Glutamatergic neuron (in vitro differentiated cells): ENCODE measurements around the gene FAXDC2. TPM values are rescaled to one million over a fixed set of nuclear protein-coding genes. Genes with fewer than 3 reads are reported as not detected.

Experiments used
- DNase-seq: peaks from one replicate; pipeline ENCODE4 v3.0.0; 2022
- H3K27ac Mint-ChIP-seq: one replicate; pipeline ENCODE4 v1.8.0; 2020; ENCODE audit warnings: mild to moderate bottlenecking, mixed read lengths, inconsistent platforms; ENCODE audit not compliant: unreplicated experiment
- H3K27me3 Mint-ChIP-seq: one replicate; pipeline ENCODE4 v1.8.0; 2020; ENCODE audit warnings: mild to moderate bottlenecking, moderate library complexity, mixed read lengths, inconsistent platforms; ENCODE audit not compliant: unreplicated experiment
- H3K36me3 Mint-ChIP-seq: one replicate; pipeline ENCODE4 v1.8.0; 2020; ENCODE audit warnings: mild to moderate bottlenecking, mixed read lengths, inconsistent platforms; ENCODE audit not compliant: unreplicated experiment
- H3K4me1 Mint-ChIP-seq: one replicate; pipeline ENCODE4 v1.8.0; 2020; ENCODE audit warnings: mild to moderate bottlenecking, low read depth, mixed read lengths, inconsistent platforms; ENCODE audit not compliant: unreplicated experiment
- H3K4me3 Mint-ChIP-seq: one replicate; pipeline ENCODE4 v1.8.0; 2020; ENCODE audit warnings: mild to moderate bottlenecking, mixed read lengths, inconsistent platforms; ENCODE audit not compliant: unreplicated experiment
- H3K9me3 Mint-ChIP-seq: one replicate; pipeline ENCODE4 v1.8.0; 2020; ENCODE audit warnings: mild to moderate bottlenecking, moderate library complexity, mixed read lengths, inconsistent platforms; ENCODE audit not compliant: unreplicated experiment
- microRNA-seq: library from miRNA; unstranded; fragments of <30 nt; microRNA quantifications from one replicate; pipeline ENCODE4, GENCODE V29; 2020; ENCODE audit not compliant: unreplicated experiment
- total RNA-seq: library from RNA; stranded (reverse); fragmentation: NEBNext Ultra II Directional; extraction: Animal tissue kit (Norgen Biotek cat#: 25700); gene quantifications from one replicate; pipeline ENCODE4 v1.2.1, GENCODE V29; 2021; ENCODE audit not compliant: unreplicated experiment
- TF ChIP-seq, protein P1 (sequence below): fragments of 200-600 bp; sonication (generic); IDR thresholded peaks from one replicate; pipeline ENCODE4 v1.5.0; 2021; ENCODE audit not compliant: partially characterized antibody, unreplicated experiment

FAXDC2 gene
- total RNA-seq, 1 donor from 2014 or later, result 0.66 TPM

DNA sequence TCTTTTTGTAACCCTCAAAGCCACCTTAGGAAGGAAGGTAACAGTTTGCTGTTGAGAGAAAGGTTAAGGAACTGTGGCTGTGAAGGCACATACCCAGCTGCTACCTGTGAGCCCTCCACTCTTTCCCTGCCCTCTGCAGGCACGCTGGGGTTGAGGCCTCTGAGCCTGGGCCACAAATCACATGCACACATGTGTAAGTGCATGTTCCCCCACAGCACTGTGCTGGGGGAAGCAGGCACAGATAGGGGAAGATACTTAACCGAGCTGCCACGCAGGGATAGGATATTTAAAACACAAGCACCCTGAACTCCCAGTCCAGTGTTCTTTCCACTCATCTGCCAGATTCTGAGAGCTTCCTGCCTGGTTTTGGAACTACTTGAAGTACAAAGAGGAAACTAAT is 77.1 kb downstream of the FAXDC2 start:
- Mint-ChIP-seq H3K4me1 (peaks cover 25% of the 10 kb centered on the region), H3K27ac (no peak overlapping the region), H3K9me3 (peaks cover 2% of the 10 kb centered on the region), H3K27me3 (peaks cover 1% of the 10 kb centered on the region), H3K36me3 (no peaks in the 10 kb centered on the region), H3K4me3 (no peak overlapping the region)
- TF ChIP-seq, protein P1, sequence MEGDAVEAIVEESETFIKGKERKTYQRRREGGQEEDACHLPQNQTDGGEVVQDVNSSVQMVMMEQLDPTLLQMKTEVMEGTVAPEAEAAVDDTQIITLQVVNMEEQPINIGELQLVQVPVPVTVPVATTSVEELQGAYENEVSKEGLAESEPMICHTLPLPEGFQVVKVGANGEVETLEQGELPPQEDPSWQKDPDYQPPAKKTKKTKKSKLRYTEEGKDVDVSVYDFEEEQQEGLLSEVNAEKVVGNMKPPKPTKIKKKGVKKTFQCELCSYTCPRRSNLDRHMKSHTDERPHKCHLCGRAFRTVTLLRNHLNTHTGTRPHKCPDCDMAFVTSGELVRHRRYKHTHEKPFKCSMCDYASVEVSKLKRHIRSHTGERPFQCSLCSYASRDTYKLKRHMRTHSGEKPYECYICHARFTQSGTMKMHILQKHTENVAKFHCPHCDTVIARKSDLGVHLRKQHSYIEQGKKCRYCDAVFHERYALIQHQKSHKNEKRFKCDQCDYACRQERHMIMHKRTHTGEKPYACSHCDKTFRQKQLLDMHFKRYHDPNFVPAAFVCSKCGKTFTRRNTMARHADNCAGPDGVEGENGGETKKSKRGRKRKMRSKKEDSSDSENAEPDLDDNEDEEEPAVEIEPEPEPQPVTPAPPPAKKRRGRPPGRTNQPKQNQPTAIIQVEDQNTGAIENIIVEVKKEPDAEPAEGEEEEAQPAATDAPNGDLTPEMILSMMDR, result no peak
- no peak for DNase-seq

DNA sequence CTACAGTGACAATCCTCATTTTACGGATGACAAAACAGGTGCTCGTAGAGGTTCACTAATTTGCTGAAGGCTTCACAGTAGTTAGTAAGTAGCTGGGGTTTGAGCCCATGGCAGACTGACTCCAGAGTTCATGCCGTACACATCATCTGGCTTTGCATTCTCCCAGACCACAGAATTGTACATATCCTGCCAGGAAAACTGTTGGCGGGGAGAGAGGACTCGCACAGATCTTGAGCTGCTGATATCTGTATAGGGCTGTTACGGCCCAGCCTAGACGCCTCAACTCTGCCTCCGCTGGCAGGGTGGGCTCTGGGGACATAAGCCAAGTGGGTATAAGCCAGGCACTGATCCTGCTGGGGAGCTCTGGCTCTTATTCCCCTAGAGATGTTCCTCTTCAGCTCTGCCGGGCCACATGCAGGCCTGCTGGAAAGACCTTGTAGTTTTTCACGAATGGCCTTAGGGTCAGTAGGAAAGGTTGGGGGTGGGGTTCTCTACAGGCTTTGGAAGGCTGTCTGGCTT is 79.0 kb downstream of the FAXDC2 start:
- H3K36me3 Mint-ChIP-seq, result no peaks in the 10 kb centered on the region
- peak overlapping the region; percentile 83 for H3K27ac Mint-ChIP-seq
- DNase-seq, result peak; percentile 42
- peak overlapping the region; percentile 70 for H3K4me3 Mint-ChIP-seq
- peaks cover 35% of the 10 kb centered on the region for H3K4me1 Mint-ChIP-seq
- TF ChIP-seq, protein P1, result no peak
- H3K9me3 Mint-ChIP-seq, result peaks cover 4% of the 10 kb centered on the region
- H3K27me3 Mint-ChIP-seq, result peaks cover 1% of the 10 kb centered on the region

DNA sequence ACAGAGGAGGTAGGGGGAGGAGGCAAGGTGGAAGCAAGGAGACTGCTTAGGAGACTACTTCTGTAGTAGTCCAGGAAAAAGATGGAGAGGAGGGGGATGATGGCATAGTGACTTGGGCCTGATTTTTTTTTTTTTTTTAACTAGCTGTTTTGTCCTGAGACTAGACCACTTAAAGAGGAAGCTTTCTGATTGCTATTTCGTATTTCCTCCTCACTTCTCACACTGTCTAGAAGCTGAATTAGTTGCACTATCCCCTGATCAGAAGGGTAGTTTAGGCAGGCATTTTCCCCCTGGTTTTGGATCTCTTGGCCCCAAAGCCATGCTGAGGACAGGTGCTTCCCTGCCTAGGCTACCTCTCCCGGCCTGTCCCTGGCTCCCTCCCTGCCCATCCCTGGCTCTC is 80.3 kb downstream of the FAXDC2 start:
- H3K4me3 Mint-ChIP-seq, result no peak overlapping the region
- DNase-seq, result no peak
- no peaks in the 10 kb centered on the region for H3K36me3 Mint-ChIP-seq
- H3K4me1 Mint-ChIP-seq, result peaks cover 40% of the 10 kb centered on the region
- no peak overlapping the region for H3K27ac Mint-ChIP-seq
- H3K9me3 Mint-ChIP-seq, result peaks cover 4% of the 10 kb centered on the region
- TF ChIP-seq, protein P1, result no peak
- H3K27me3 Mint-ChIP-seq, result peaks cover 1% of the 10 kb centered on the region

Small RNAs within 50 kb of the gene (microRNA-seq; reads per million reads assigned to microRNA genes)
- not detected for gene MIR378H

Other genes with a start within 250 kb of the FAXDC2 start
- 199 TPM for gene LARP1, start 95.2 kb downstream of the FAXDC2 start, total RNA-seq
- 54.7 TPM for gene CNOT8, start 8.0 kb upstream of the FAXDC2 start, total RNA-seq
- 13.9 TPM for gene GEMIN5, start 87.6 kb upstream of the FAXDC2 start, total RNA-seq
- gene MRPL22, start 90.5 kb upstream of the FAXDC2 start, total RNA-seq, result 38.4 TPM
- gene KIF4B, start 163.2 kb upstream of the FAXDC2 start, total RNA-seq, result not detected